CD1c-positive myeloid dendritic cell (primary cell): ENCODE measurements around the gene SLFN5.
"Not testable (repeated sequence)": the region's sequence is repeated elsewhere in the genome, so short reads cannot be mapped to it uniquely, and the experiment has no call there.

Source experiments
- DNase-seq: peaks from one replicate; pipeline ENCODE4 v3.0.0-alpha.2; 2016; ENCODE audit errors: extremely low spot score

Gene SLFN5

GRCh38 chr17:35242805-35243560, at the start of gene SLFN5:
SLFN5 (plus strand) TSS chr17:35243072; CDS start chr17:35258691, 15,619 bp downstream.
- peak; percentile 95 for DNase-seq

DNA sequence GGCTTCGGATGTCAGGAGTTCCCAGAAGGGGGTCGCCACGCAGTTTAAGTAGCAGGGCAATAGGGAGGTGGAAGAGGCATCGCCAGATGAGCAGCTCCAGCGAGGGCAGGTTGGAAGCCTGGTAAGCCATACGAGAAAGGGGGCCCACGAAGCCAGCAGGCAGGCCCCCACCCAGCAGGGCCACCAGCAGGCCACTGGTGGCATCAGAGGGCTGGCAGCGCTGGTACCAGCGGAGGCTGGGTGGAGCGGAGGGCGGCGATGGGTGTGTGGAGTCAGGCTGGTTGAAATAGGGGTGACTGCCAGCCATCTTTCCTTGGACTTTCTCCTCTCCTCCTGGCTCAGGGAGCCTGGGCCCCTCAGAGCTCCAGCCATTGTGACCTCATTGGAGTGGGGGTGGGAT, 48.9 kb upstream of the SLFN5 start, which contains the start of gene SLC35G3:
SLC35G3 (minus strand) TSS at position 393 of the 400 bp plus-strand sequence; CDS start at position 307, 86 bp downstream.
- not testable (repeated sequence) for DNase-seq

DNA sequence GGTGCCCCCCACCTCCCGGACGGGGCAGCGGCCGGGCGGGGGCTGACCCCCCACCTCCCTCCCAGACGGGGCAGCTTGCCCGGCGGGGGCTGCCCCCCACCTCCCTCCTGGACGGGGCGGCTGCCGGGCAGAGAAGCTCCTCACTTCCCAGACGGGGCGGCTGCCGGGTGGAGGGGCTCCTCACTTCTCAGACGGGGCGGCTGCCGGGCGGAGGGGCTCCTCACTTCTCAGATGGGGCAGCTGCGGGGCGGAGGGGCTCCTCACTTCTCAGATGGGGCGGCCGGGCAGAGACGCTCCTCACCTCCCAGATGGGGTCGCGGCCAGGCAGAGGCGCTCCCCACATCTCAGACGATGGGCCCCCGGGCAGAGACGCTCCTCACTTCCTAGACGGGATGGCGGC, 47.8 kb upstream of the SLFN5 start:
- not testable (repeated sequence) for DNase-seq

DNA sequence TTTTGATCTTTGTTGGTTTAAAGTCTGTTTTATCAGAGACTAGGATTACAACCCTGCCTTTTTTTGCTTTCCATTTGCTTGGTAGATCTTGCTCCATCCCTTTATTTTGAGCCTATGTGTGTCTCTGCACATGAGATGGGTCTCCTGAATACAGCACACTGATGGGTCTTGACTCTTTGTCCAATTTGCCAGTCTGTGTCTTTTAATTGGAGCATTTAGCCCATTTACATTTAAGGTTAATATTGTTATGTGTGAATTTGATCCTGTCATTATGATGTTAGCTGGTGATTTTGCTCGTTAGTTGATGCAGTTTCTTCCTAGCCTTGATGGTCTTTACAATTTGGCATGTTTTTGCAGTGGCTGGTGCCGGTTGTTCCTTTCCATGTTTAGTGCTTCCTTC, 40.3 kb upstream of the SLFN5 start:
- not testable (repeated sequence) for DNase-seq

- DNase-seq, result no peak
These were observed 32.1 kb upstream of the SLFN5 start for GRCh38 chr17:35210741-35211140.

DNA sequence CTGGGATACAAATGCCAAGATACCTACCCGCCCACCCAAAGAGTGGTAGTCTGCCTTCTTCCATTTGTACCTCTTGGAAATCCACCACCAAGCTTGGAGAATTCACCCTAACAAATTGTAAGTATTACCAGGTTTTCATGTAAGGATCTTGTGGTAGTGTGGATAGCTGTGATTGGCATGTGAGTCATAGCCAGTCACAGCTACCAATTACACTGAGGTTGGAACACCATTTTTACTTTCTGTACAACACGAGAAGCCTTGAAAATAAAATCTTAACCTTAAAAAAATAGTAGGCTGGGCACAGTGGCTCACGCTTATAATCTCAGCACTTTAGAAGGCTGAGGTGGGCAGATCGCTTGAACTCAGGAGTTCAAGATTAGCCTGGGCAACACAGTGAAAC, 30.2 kb upstream of the SLFN5 start:
- no peak for DNase-seq

DNA sequence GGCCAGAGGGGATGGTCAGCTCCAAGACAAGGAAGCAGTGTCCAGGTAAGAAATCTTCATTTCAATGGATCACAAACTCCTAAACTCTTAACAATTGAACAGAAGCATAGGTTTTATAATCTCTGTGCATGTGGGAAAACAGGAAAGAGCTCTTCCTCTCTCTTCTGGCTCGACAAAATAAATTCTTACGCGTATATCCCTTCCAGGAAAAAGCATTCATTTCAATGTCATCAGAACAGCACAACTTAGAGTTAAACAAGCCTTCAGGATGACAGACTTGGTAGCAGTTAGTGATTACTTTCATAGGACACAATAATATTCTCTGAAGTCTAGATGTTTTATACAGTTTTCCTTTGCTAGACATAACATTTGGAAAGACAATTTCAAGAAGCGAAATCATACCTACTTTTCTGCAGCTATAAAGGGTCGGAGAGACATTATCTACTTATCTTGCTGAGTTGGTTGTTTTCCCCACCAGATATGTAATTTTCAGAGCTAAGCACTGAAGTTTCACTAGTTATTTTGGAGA, 29.4 kb upstream of the SLFN5 start:
- no peak for DNase-seq

- peak; percentile 61 for DNase-seq
These were observed 28.7 kb upstream of the SLFN5 start for GRCh38 chr17:35214192-35214591.

GRCh38 chr17:35214631-35215273, 28.1 kb upstream of the SLFN5 start:
- DNase-seq, result no peak

- no peak for DNase-seq
These were observed 25.8 kb upstream of the SLFN5 start for GRCh38 chr17:35217107-35217506.

DNA sequence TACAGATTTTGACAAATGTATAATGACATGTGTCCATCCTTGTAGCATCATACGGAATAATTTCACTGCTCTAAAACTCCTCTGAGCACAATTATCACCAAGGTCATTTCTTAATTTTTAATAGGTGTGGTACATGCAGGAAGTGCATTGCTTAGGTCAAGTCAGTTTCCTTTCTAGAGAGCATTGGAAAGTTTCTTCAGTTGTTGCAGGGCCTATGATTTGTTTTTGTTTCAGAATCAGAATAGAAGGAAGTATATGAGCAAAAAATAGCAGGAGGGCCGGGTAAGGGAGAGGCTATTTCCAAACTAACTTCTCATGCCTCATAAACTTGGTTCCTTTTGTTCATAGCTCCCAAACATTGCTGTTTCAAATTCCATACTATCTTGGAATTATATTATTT, 24.0 kb upstream of the SLFN5 start:
- peak; percentile 10 for DNase-seq

DNA sequence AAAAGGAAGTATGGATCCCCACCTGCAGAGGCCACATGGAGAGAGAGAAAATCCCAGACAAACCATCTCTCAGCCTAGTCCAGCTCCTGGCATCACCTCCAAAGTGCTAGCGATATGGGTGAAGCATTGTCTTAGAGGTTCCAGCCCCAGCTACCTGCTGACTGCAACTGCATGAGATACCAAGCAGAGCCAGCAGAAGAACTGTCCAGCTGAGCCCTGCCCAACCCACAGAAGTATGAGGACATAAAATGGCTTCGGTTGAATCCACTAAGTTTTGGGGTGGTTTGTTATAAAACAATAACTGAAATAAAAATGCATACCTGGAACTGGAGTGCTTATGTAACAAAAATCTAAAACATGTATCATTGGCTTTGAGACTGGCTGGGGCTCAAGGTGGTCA, 20.4 kb upstream of the SLFN5 start:
- DNase-seq, result no peak

GRCh38 chr17:35224436-35224835, 18.4 kb upstream of the SLFN5 start:
- no peak for DNase-seq

DNA sequence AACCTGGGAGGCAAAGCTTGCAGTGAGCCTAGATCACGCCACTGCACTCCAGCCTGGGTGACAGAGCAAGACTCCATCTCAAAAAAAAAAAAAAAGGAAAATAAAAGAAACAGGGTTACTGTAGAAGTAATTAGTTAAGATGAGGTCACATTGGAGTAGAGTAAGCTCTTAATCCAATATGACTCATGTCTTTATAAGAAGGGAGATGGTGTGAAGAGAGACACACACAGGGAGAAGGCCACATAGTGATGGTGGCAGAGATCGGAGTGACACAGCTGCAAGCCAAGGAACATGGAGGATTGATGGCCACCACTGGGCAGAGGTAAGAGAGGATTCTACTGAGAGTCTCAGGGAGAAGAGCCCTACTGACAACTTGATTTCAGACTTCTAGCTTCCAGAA, 15.3 kb upstream of the SLFN5 start:
- no peak for DNase-seq

DNA sequence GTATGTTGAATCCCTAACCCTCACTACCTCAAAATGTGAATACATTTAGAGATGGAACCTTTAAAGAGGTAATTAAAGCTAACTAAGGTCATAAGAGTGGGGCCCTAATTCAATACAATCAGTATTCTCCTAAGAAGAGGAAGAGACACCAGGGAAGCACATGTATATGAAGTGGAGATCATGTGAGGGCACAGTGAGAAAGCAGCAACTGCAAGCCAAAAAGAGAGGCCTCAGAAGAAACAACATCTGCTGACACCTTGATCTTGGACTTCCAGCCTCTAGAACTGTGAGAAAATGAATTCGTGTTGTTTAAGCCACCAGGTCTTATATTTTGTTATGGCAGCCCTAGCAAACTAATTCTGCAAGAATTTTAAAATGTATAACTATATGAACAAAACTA, 13.2 kb upstream of the SLFN5 start:
- DNase-seq, result no peak

DNA sequence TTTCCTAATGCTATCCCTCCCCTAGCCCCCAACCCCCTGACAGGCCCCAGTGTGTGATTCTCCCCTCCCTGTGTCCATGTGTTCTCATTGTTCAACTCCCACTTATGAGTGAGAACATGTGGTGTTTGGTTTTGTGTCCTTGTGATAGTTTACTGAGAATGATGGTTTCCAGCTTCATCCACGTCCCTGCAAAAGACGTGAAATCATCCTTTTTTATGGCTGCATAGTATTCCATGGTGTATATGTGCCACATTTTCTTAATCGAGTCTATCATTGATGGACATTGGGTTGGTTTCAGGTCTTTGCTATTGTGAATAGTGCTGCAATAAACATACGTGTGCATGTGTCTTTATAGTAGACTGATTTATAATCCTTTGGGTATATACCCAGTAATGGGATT, 8.6 kb upstream of the SLFN5 start:
- not testable (repeated sequence) for DNase-seq

DNA sequence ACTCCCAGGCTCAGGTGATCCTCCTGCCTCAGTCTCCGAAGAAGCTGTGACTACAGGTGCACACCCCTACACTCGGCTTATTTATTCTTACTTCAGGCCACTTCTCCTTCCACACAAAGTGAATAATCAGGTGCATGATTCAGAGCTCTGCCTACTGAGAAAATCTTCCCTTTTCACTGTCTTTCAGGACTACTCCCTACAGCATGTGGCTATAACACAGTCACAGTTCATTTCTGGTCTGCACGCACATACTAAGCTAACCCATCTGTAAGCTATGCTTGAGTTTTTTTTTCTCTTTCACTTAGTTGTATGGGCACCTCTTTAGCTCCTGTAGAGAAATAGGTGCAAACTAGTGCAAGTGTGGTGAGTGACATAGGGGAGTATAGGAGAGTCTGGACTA, 7.6 kb upstream of the SLFN5 start:
- no peak for DNase-seq

- no peak for DNase-seq
These were observed 7.0 kb upstream of the SLFN5 start for GRCh38 chr17:35235917-35236316.

DNA sequence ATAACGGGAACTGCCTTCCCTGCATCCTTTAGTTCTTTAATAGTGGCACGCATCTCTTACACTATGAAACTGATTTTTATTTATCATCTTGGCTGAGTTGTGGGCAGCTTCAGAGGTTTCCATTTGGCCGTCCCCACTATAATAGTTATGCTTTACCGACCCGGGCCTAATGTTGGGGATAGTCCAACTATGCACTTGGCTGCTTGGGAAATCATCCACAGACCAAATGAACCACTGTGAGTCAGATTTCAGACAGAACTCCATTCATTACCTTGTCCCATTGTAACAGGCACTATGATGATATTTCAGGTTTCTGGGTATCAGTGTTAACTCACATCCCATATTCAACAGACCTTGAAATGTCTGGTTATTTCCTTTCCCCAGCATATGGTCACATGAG, 6.1 kb upstream of the SLFN5 start:
- DNase-seq, result no peak

DNA sequence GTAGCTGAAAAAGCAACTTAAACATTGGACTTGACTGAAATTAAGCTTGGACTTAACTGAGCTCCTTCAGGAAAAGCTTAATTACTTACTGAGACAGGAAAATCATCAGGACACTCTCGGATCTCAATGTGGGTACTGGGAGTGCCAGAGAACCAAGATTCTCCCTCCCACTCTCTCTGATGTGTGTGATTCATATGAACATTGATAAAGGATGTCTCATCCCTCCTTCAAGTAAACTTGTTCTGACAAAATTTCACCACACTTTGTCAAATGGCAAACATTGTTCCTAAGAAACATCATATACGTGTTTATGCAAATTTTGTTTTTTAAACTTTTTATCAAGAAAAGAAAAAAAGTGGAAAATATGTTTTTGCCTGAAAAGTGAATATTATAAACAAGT, 4.1 kb upstream of the SLFN5 start:
- DNase-seq, result no peak

DNA sequence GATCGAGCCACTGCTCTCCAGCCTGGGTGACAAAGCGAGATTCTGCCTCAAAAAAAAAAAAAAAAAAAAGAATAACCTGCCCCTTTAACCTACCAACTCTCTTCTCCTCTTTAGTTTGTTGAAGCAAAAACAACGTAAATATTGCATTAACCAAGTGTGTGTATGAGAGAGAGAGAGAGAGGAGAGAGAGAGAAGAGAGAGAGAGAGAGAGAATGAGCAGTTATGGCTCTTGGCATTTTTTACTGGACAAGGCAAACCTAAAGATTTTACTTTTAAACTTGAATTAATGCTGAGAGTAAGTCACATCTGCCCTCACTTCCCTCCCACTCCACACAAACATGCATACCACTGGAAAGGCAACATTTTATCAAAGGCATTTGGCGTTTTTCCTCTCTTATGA, 3.0 kb upstream of the SLFN5 start:
- no peak for DNase-seq

DNA sequence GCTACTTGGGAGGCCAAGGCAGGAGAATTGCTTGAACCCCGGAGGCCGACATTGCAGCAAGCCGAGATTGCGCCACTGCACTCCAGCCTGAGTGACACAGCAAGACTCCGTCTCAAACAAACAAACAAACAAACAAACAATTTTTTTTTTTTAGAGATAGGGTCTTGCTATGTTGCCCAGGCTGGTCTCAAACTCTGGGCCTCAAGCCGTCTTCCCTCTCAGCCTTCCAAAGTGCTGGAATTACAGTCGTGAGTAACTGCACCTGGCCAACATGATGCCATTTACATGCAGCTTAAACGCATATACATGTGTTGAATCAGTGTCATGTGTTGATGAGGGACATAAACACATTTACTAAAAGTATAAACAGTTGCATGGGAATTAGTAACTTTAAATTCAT, 2.0 kb upstream of the SLFN5 start:
- no peak for DNase-seq

- no peak for DNase-seq
These were observed 1.4 kb upstream of the SLFN5 start for GRCh38 chr17:35241520-35241919.
